HEK293 (cell line): ENCODE measurements around the gene CCDC50.

Source experiments
- CTCF ChIA-PET: fragments of 350-600 bp; formaldehyde crosslinking; extraction: SDS; loops from one replicate; lab custom pipeline; 2021; ENCODE audit warnings: antibody characterized with exemption; lab: Yijun Ruan, JAX
- POLR2A ChIA-PET: fragments of 300-600 bp; formaldehyde crosslinking; extraction: SDS; loops from one replicate; lab custom pipeline; 2020; ENCODE audit warnings: antibody characterized with exemption, inconsistent platforms; lab: Yijun Ruan, JAX
- H3K27ac ChIP-seq: fragments of 200-500 bp; sonication (Bioruptor generic); 2 replicates; pipeline ENCODE4 v1.5.1; 2014; ENCODE audit warnings: low read depth, low read length, control low read depth, inconsistent platforms; ENCODE audit errors: extremely low read depth
- H3K36me3 ChIP-seq, 2 experiments: fragments of 200-500 bp in 1 of 2; sonication (Bioruptor generic) in 1 of 2; 1 replicate in 1 of 2; 2 replicates in 1 of 2; pipeline ENCODE4 v1.5.1; 2014 to 2017; ENCODE audit warnings: inconsistent platforms in 2 of 2, low read length in 2 of 2; ENCODE audit not compliant: control insufficient read depth in 2 of 2, insufficient read depth in 1 of 2
- H3K4me1 ChIP-seq: fragments of 200-500 bp; sonication (Bioruptor generic); 2 replicates; pipeline ENCODE4 v1.5.1; 2014; ENCODE audit warnings: mild to moderate bottlenecking, low read length, inconsistent platforms; ENCODE audit not compliant: control insufficient read depth, insufficient read depth
- H3K4me3 ChIP-seq: 2 replicates; pipeline ENCODE4 v1.5.1; 2011; ENCODE audit warnings: low read depth, mild to moderate bottlenecking, control low read depth, low read length, moderate library complexity
- H3K9me3 ChIP-seq: fragments of 200-500 bp; sonication (Bioruptor generic); 2 replicates; pipeline ENCODE4 v1.5.1; 2014; ENCODE audit warnings: low read depth, low read length, inconsistent platforms; ENCODE audit not compliant: control insufficient read depth, insufficient read depth
- GLIS1 ChIP-seq: fragments of 450-650 bp; formaldehyde crosslinking; IDR thresholded peaks from 2 replicates; pipeline ENCODE4 v1.5.1; 2016; ENCODE audit warnings: missing biosample characterization, missing genetic modification characterization
- GLIS2 ChIP-seq: fragments of 450-650 bp; formaldehyde crosslinking; IDR thresholded peaks from 2 replicates; pipeline ENCODE4 v1.5.1; 2016; ENCODE audit warnings: missing biosample characterization, missing genetic modification characterization
- HOXA7 ChIP-seq: sonication (generic); formaldehyde crosslinking; IDR thresholded peaks from 2 replicates; pipeline ENCODE4 v1.8.1; 2022; ENCODE audit warnings: missing genetic modification reagents, borderline replicate concordance
- HOXD13 ChIP-seq: sonication (generic); formaldehyde crosslinking; IDR thresholded peaks from 2 replicates; pipeline ENCODE4 v1.8.0; 2022; ENCODE audit warnings: missing genetic modification reagents, borderline replicate concordance
- SP7 ChIP-seq: fragments of 450-650 bp; formaldehyde crosslinking; IDR thresholded peaks from 2 replicates; pipeline ENCODE4 v1.5.1; 2016; ENCODE audit warnings: missing biosample characterization, missing genetic modification characterization
- ZBTB21 ChIP-seq: fragments of 450-650 bp; formaldehyde crosslinking; IDR thresholded peaks from 2 replicates; pipeline ENCODE4 v1.5.1; 2017; ENCODE audit warnings: missing biosample characterization, missing genetic modification characterization
- ZBTB48 ChIP-seq: fragments of 450-650 bp; formaldehyde crosslinking; IDR thresholded peaks from 2 replicates; pipeline ENCODE4 v1.5.1; 2016; ENCODE audit warnings: missing biosample characterization, missing genetic modification characterization
- ZFP37 ChIP-seq: fragments of 450-650 bp; formaldehyde crosslinking; IDR thresholded peaks from 2 replicates; pipeline ENCODE4 v1.5.1; 2016; ENCODE audit warnings: missing biosample characterization, missing genetic modification characterization
- ZNF132 ChIP-seq: fragments of 450-650 bp; formaldehyde crosslinking; IDR thresholded peaks from 2 replicates; pipeline ENCODE4 v1.5.1; 2017; ENCODE audit warnings: missing biosample characterization, missing genetic modification characterization, borderline replicate concordance
- ZNF140 ChIP-seq: fragments of 450-650 bp; formaldehyde crosslinking; IDR thresholded peaks from 2 replicates; pipeline ENCODE4 v1.5.1; 2016; ENCODE audit warnings: missing biosample characterization, missing genetic modification characterization
- ZNF146 ChIP-seq: fragments of 450-650 bp; formaldehyde crosslinking; IDR thresholded peaks from 2 replicates; pipeline ENCODE4 v1.5.1; 2016; ENCODE audit warnings: missing biosample characterization, missing genetic modification characterization
- ZNF174 ChIP-seq: fragments of 450-650 bp; formaldehyde crosslinking; IDR thresholded peaks from 2 replicates; pipeline ENCODE4 v1.5.0; 2017; ENCODE audit warnings: missing biosample characterization, mild to moderate bottlenecking, missing genetic modification characterization
- ZNF211 ChIP-seq: fragments of 450-650 bp; formaldehyde crosslinking; IDR thresholded peaks from 2 replicates; pipeline ENCODE4 v1.5.1; 2016; ENCODE audit warnings: low read depth, missing biosample characterization, missing genetic modification characterization
- ZNF335 ChIP-seq: fragments of 450-650 bp; formaldehyde crosslinking; conservative IDR thresholded peaks from 2 replicates; pipeline ENCODE4 v1.5.1; 2016; ENCODE audit warnings: missing biosample characterization, missing genetic modification characterization
- ZNF391 ChIP-seq: fragments of 450-650 bp; formaldehyde crosslinking; IDR thresholded peaks from 2 replicates; pipeline ENCODE4 v1.5.1; 2016; ENCODE audit warnings: low read depth, missing biosample characterization, missing genetic modification characterization, borderline replicate concordance
- ZNF423 ChIP-seq: fragments of 450-650 bp; formaldehyde crosslinking; IDR thresholded peaks from 2 replicates; pipeline ENCODE4 v1.5.1; 2016; ENCODE audit warnings: missing biosample characterization, missing genetic modification characterization
- ZNF610 ChIP-seq: fragments of 450-650 bp; formaldehyde crosslinking; IDR thresholded peaks from 2 replicates; pipeline ENCODE4 v1.5.1; 2016; ENCODE audit warnings: missing biosample characterization, missing genetic modification characterization, borderline replicate concordance
- ZNF664 ChIP-seq: fragments of 450-650 bp; formaldehyde crosslinking; IDR thresholded peaks from 2 replicates; pipeline ENCODE4 v1.5.1; 2016; ENCODE audit warnings: missing biosample characterization, missing genetic modification characterization
- ZNF747 ChIP-seq: fragments of 450-650 bp; formaldehyde crosslinking; IDR thresholded peaks from 2 replicates; pipeline ENCODE4 v1.5.1; 2016; ENCODE audit warnings: missing biosample characterization, missing genetic modification characterization
- ZNF777 ChIP-seq: fragments of 450-650 bp; formaldehyde crosslinking; IDR thresholded peaks from 2 replicates; pipeline ENCODE4 v1.5.1; 2017; ENCODE audit warnings: missing biosample characterization, missing genetic modification characterization, borderline replicate concordance
- TF ChIP-seq, protein P1 (sequence below): fragments of 450-650 bp; formaldehyde crosslinking; IDR thresholded peaks from 2 replicates; pipeline ENCODE4 v1.5.1; 2016; ENCODE audit warnings: missing biosample characterization, missing genetic modification characterization
- TF ChIP-seq, protein P2 (sequence below): fragments of 450-650 bp; formaldehyde crosslinking; IDR thresholded peaks from 2 replicates; pipeline ENCODE4 v1.5.1; 2016; ENCODE audit warnings: missing biosample characterization, missing genetic modification characterization
- TF ChIP-seq, protein P3 (sequence below): fragments of 450-650 bp; formaldehyde crosslinking; IDR thresholded peaks from 2 replicates; pipeline ENCODE4 v1.5.1; 2016; ENCODE audit warnings: missing biosample characterization, missing genetic modification characterization
- TF ChIP-seq, protein P4 (sequence below): fragments of 450-650 bp; formaldehyde crosslinking; IDR thresholded peaks from 2 replicates; pipeline ENCODE4 v1.5.1; 2016; ENCODE audit warnings: missing biosample characterization, missing genetic modification characterization

CCDC50 gene

DNA sequence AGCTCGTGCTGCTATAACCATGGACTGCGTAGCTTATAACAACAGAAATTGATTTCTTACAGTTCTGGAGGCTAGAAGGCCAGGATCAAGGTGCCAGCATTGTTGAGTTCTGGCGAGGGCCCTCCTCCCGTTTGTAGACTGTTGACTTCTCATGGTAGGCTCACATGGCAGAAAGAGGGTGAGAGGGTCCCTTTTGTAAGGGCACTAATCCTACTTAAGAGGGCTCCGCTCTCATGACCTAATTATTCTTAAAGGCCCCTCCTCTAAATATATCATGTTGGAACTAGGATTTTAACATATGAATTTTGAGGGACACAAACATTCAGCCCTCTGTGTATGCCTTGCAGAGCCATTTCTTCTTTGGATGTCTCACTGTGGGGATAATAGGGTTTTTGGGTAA is 103.0 kb downstream of the CCDC50 start:
- ChIA-PET CTCF (no interaction called here), POLR2A (no interaction called here)
- Histone ChIP-seq H3K4me1 (no peaks in the 10 kb centered on the region), H3K9me3 (no peaks in the 10 kb centered on the region), H3K36me3 (no peaks in the 10 kb centered on the region), H3K4me3 (no peak overlapping the region), H3K27ac (no peak overlapping the region)
- TF ChIP-seq ZNF211 (tag by site-specific recombination) (no peak), SP7 (no peak), ZNF610 (tag by site-specific recombination) (no peak), ZBTB48 (tag by site-specific recombination) (no peak), ZNF146 (tag by site-specific recombination) (no peak), ZBTB21 (tag by site-specific recombination) (no peak), ZNF664 (tag by site-specific recombination) (no peak), GLIS2 (tag by site-specific recombination) (no peak), ZNF747 (no peak)

DNA sequence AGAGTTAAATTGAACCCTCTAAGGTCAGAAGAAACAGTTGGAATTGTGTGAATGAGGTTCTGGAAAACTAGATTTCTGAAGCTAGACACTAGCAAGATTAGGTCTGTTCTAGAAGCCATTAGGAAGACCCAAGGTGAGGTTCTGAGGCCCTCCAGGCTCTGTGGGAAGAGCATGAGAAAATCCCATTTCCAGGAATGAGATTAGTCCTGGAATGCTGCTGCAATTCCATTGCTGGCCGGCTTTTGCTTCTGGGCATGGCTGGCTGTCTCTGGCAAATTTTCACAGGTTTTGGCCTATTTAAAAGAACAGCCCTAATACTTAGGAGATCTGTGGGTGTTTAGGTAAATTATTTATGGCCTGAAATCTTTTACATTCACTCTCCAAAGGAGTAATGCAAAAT is 104.8 kb downstream of the CCDC50 start:
- no peaks in the 10 kb centered on the region for H3K9me3 ChIP-seq
- CTCF ChIA-PET = no interaction called here
- POLR2A ChIA-PET = interaction anchor here (0.7 kb wide), 1 partner anchor 1620 kb away, joined by 4 read pairs; no protein-coding TSS in a partner anchor

DNA sequence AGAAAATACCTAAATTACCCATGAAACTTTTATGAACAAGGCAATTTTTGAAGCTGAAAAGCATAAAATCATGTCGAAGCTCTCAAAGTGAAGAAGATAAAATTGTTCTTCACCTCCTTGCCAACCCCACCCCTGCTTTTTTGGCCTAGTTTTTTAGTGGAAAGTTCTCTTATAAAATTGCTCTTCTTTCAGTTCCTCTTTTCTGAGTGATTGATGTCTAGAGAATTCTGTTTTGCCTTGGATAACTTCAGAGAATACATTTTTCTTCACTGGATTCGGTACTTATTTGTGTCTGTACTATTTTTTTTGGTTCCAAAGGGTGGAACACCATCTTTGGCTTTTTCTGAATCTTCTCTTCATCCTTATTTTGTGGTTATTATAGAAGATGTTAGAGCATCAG is 106.8 kb downstream of the CCDC50 start:
- ChIA-PET CTCF (no interaction called here), POLR2A (no interaction called here)
- TF ChIP-seq ZNF777 (tag by site-specific recombination) (no peak), GLIS2 (tag by site-specific recombination) (no peak)
- TF ChIP-seq, protein P1, sequence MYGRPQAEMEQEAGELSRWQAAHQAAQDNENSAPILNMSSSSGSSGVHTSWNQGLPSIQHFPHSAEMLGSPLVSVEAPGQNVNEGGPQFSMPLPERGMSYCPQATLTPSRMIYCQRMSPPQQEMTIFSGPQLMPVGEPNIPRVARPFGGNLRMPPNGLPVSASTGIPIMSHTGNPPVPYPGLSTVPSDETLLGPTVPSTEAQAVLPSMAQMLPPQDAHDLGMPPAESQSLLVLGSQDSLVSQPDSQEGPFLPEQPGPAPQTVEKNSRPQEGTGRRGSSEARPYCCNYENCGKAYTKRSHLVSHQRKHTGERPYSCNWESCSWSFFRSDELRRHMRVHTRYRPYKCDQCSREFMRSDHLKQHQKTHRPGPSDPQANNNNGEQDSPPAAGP (tag by site-specific recombination) = no peak
- Histone ChIP-seq H3K27ac (no peak overlapping the region), H3K4me1 (no peaks in the 10 kb centered on the region), H3K4me3 (no peak overlapping the region), H3K9me3 (no peaks in the 10 kb centered on the region), H3K36me3 (no peaks in the 10 kb centered on the region)

More for the DNA sequence above, 104.8 kb downstream of the CCDC50 start:
- Histone ChIP-seq H3K36me3 (no peaks in the 10 kb centered on the region), H3K27ac (no peak overlapping the region), H3K4me3 (no peak overlapping the region), H3K4me1 (no peaks in the 10 kb centered on the region)
- no peak for TF ChIP-seq ZNF335 (tag by site-specific recombination)
- no peak for TF ChIP-seq HOXD13 (CRISPR knock-in tag)
- no peak for TF ChIP-seq GLIS1 (tag by site-specific recombination)
- TF ChIP-seq ZNF132 (tag by site-specific recombination) = no peak
- no peak for TF ChIP-seq ZFP37
- TF ChIP-seq HOXA7 (CRISPR knock-in tag) = no peak
- TF ChIP-seq, protein P2, sequence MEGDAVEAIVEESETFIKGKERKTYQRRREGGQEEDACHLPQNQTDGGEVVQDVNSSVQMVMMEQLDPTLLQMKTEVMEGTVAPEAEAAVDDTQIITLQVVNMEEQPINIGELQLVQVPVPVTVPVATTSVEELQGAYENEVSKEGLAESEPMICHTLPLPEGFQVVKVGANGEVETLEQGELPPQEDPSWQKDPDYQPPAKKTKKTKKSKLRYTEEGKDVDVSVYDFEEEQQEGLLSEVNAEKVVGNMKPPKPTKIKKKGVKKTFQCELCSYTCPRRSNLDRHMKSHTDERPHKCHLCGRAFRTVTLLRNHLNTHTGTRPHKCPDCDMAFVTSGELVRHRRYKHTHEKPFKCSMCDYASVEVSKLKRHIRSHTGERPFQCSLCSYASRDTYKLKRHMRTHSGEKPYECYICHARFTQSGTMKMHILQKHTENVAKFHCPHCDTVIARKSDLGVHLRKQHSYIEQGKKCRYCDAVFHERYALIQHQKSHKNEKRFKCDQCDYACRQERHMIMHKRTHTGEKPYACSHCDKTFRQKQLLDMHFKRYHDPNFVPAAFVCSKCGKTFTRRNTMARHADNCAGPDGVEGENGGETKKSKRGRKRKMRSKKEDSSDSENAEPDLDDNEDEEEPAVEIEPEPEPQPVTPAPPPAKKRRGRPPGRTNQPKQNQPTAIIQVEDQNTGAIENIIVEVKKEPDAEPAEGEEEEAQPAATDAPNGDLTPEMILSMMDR (tag by site-specific recombination) = no peak
- TF ChIP-seq, protein P3, sequence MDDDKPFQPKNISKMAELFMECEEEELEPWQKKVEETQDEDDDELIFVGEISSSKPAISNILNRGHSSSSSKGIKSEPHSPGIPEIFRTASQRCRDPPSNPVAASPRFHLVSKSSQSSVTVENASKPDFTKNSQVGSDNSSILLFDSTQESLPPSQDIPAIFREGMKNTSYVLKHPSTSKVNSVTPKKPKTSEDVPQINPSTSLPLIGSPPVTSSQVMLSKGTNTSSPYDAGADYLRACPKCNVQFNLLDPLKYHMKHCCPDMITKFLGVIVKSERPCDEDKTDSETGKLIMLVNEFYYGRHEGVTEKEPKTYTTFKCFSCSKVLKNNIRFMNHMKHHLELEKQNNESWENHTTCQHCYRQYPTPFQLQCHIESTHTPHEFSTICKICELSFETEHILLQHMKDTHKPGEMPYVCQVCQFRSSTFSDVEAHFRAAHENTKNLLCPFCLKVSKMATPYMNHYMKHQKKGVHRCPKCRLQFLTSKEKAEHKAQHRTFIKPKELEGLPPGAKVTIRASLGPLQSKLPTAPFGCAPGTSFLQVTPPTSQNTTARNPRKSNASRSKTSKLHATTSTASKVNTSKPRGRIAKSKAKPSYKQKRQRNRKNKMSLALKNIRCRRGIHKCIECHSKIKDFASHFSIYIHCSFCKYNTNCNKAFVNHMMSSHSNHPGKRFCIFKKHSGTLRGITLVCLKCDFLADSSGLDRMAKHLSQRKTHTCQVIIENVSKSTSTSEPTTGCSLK = no peak
- no peak for TF ChIP-seq ZNF423 (tag by site-specific recombination)
- no peak for TF ChIP-seq ZNF391 (tag by site-specific recombination)
- TF ChIP-seq, protein P4, sequence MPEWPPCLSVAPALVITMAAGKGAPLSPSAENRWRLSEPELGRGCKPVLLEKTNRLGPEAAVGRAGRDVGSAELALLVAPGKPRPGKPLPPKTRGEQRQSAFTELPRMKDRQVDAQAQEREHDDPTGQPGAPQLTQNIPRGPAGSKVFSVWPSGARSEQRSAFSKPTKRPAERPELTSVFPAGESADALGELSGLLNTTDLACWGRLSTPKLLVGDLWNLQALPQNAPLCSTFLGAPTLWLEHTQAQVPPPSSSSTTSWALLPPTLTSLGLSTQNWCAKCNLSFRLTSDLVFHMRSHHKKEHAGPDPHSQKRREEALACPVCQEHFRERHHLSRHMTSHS (tag by site-specific recombination) = no peak
- TF ChIP-seq ZNF140 (tag by site-specific recombination) = no peak
- no peak for TF ChIP-seq ZNF174 (tag by site-specific recombination)
